HepG2 (cell line): Measurements from ENCODE around the gene RAC3. TPM values are rescaled to one million over a fixed set of nuclear protein-coding genes. Genes with fewer than 3 reads are reported as not detected.

Source experiments
- ETV5 ChIP-seq: IDR thresholded peaks from 2 replicates; pipeline ENCODE4 v1.6.1; 2018; ENCODE audit warnings: missing biosample characterization, missing genetic modification reagents, inconsistent platforms, borderline replicate concordance
- FIP1L1 ChIP-seq: fragments of 200-400 bp; formaldehyde crosslinking; IDR thresholded peaks from 2 replicates; pipeline ENCODE4 v1.6.1; 2018; ENCODE audit warnings: low read depth, mild to moderate bottlenecking, low read length, moderate library complexity, borderline replicate concordance; ENCODE audit not compliant: insufficient read depth
- MYC ChIP-seq: sonication (generic); formaldehyde crosslinking; IDR thresholded peaks from 2 replicates; pipeline ENCODE4 v1.9.0; 2021; ENCODE audit warnings: missing genetic modification reagents, borderline replicate concordance
- NFKBIZ ChIP-seq: IDR thresholded peaks from 2 replicates; pipeline ENCODE4 v1.6.1; 2018; ENCODE audit warnings: missing genetic modification reagents, missing compliant biosample characterization
- PAF1 ChIP-seq: IDR thresholded peaks from 2 replicates; pipeline ENCODE4 v1.6.1; 2016; ENCODE audit warnings: missing genetic modification reagents, missing compliant biosample characterization
- PAWR ChIP-seq: sonication (generic); formaldehyde crosslinking; IDR thresholded peaks from 2 replicates; pipeline ENCODE4 v1.4.0; 2020; ENCODE audit warnings: missing genetic modification reagents, mild to moderate bottlenecking, borderline replicate concordance
- PBX2 ChIP-seq: IDR thresholded peaks from 2 replicates; pipeline ENCODE4 v1.6.1; 2016; ENCODE audit warnings: control low read depth
- POLR2AphosphoS2 ChIP-seq: IDR thresholded peaks from 2 replicates; pipeline ENCODE4 v1.6.1; 2011; ENCODE audit warnings: low read depth, low read length, improper control_type of control experiment
- POLR2G ChIP-seq: fragments of 200-400 bp; formaldehyde crosslinking; IDR thresholded peaks from 2 replicates; pipeline ENCODE4 v1.6.1; 2018; ENCODE audit warnings: mild to moderate bottlenecking, low read depth, low read length, moderate library complexity
- ZBTB26 ChIP-seq: IDR thresholded peaks from 2 replicates; pipeline ENCODE4 v1.6.1; 2016; ENCODE audit warnings: missing compliant biosample characterization, missing genetic modification reagents, borderline replicate concordance
- ZBTB7A ChIP-seq: sonication (generic); formaldehyde crosslinking; IDR thresholded peaks from 2 replicates; pipeline ENCODE4 v1.8.0; 2022; ENCODE audit warnings: mild to moderate bottlenecking, missing genetic modification reagents
- ZFY ChIP-seq: sonication (generic); formaldehyde crosslinking; IDR thresholded peaks from 2 replicates; pipeline ENCODE4 v1.4.0; 2020; ENCODE audit warnings: missing genetic modification reagents
- ZNF160 ChIP-seq: sonication (generic); formaldehyde crosslinking; IDR thresholded peaks from 2 replicates; pipeline ENCODE4 v1.8.0; 2022; ENCODE audit warnings: mild to moderate bottlenecking, inconsistent platforms, missing genetic modification reagents
- ZNF451 ChIP-seq: sonication (generic); formaldehyde crosslinking; IDR thresholded peaks from 2 replicates; pipeline ENCODE4 v1.5.0; 2020; ENCODE audit warnings: mild to moderate bottlenecking, missing genetic modification reagents
- ZNF563 ChIP-seq: sonication (generic); formaldehyde crosslinking; IDR thresholded peaks from 2 replicates; pipeline ENCODE4 v1.8.0; 2022; ENCODE audit warnings: mild to moderate bottlenecking, moderate library complexity, missing genetic modification reagents
- ZNF781 ChIP-seq: sonication (generic); formaldehyde crosslinking; IDR thresholded peaks from 2 replicates; pipeline ENCODE4 v1.5.1; 2020; ENCODE audit warnings: borderline replicate concordance, mild to moderate bottlenecking, missing genetic modification reagents; ENCODE audit errors: not compliant biosample characterization
- polyA plus RNA-seq, 8 experiments: library from polyadenylated mRNA; depleted of rRNA in 3 of 8; stranded (reverse) in 7 of 8; unstranded in 1 of 8; fragments of >200 nt; fragmentation: Illumina TruSeq in 4 of 8; extraction: Trizol in 4 of 8; gene quantifications; 2 replicates each; pipeline versions ENCODE4 v1.2.1 to v1.2.3, GENCODE V29; 2011 to 2016; ENCODE audit warnings: low read depth in 4 of 8, missing spikeins in 1 of 8, mixed read lengths in 1 of 8; ENCODE audit not compliant: insufficient read depth in 1 of 8
- total RNA-seq, 5 experiments: library from RNA; depleted of rRNA; stranded (reverse); fragments of >200 nt; fragmentation: Illumina TruSeq; extraction: Trizol; gene quantifications; 2 replicates each; pipeline ENCODE4 v1.2.3, GENCODE V29; 2016; ENCODE audit warnings: low read depth in 1 of 5
- TF ChIP-seq, protein P1 (sequence below): sonication (generic); formaldehyde crosslinking; IDR thresholded peaks from 2 replicates; pipeline ENCODE4 v1.5.0; 2020; ENCODE audit warnings: mild to moderate bottlenecking, missing genetic modification reagents, moderate library complexity
- TF ChIP-seq, protein P2 (sequence below), 2 experiments: fragments of 450-650 bp in 1 of 2; sonication (generic) in 1 of 2; formaldehyde crosslinking; IDR thresholded peaks; 2 replicates each; pipeline versions ENCODE4 v1.5.0 to v1.8.0; 2020 to 2022; ENCODE audit warnings: mild to moderate bottlenecking in 1 of 2, missing genetic modification reagents in 1 of 2
- TF ChIP-seq, protein P3 (sequence below): sonication (generic); formaldehyde crosslinking; conservative IDR thresholded peaks from 2 replicates; pipeline ENCODE4 v1.5.0; 2020; ENCODE audit warnings: missing genetic modification reagents
- TF ChIP-seq, protein P4 (sequence below): sonication (generic); formaldehyde crosslinking; IDR thresholded peaks from 2 replicates; pipeline ENCODE4 v1.9.0; 2022; ENCODE audit warnings: missing genetic modification reagents, mild to moderate bottlenecking, borderline replicate concordance

Gene RAC3
- total and polyA plus RNA-seq, 2 of the 13 experiments (the other 11 are each of a cell fraction or from before 2014, with no cell fraction given), result 10.5 to 21.3 TPM

- 0 out of 2 replicates have a peak, but pooled peaks have one; percentile 12 for TF ChIP-seq FIP1L1
- no peak for TF ChIP-seq PAWR
- TF ChIP-seq ZBTB26, result no peak; the same call in 1 of the 2 replicates
- TF ChIP-seq, protein P1, sequence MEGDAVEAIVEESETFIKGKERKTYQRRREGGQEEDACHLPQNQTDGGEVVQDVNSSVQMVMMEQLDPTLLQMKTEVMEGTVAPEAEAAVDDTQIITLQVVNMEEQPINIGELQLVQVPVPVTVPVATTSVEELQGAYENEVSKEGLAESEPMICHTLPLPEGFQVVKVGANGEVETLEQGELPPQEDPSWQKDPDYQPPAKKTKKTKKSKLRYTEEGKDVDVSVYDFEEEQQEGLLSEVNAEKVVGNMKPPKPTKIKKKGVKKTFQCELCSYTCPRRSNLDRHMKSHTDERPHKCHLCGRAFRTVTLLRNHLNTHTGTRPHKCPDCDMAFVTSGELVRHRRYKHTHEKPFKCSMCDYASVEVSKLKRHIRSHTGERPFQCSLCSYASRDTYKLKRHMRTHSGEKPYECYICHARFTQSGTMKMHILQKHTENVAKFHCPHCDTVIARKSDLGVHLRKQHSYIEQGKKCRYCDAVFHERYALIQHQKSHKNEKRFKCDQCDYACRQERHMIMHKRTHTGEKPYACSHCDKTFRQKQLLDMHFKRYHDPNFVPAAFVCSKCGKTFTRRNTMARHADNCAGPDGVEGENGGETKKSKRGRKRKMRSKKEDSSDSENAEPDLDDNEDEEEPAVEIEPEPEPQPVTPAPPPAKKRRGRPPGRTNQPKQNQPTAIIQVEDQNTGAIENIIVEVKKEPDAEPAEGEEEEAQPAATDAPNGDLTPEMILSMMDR (CRISPR knock-in tag), result peak; percentile 9; the same call in 1 of the 2 replicates
- TF ChIP-seq ZBTB7A (CRISPR knock-in tag), result no peak
- TF ChIP-seq NFKBIZ (CRISPR knock-in tag), result no peak
- TF ChIP-seq, protein P2, sequence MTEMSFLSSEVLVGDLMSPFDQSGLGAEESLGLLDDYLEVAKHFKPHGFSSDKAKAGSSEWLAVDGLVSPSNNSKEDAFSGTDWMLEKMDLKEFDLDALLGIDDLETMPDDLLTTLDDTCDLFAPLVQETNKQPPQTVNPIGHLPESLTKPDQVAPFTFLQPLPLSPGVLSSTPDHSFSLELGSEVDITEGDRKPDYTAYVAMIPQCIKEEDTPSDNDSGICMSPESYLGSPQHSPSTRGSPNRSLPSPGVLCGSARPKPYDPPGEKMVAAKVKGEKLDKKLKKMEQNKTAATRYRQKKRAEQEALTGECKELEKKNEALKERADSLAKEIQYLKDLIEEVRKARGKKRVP (CRISPR knock-in tag; IDR thresholded peaks at IDR 0.05), result no peak
- TF ChIP-seq POLR2G, result peak; percentile 60
- peak; percentile 36; the same call in 1 of the 2 replicates for TF ChIP-seq PAF1
- TF ChIP-seq MYC (CRISPR knock-in tag), result 0 out of 2 replicates have a peak, but pooled peaks have one; percentile 8
- TF ChIP-seq ZNF563 (CRISPR knock-in tag), result 0 out of 2 replicates have a peak, but pooled peaks have one; percentile 7
- TF ChIP-seq ZNF160, result 0 out of 2 replicates have a peak, but pooled peaks have one; percentile 26
- TF ChIP-seq ETV5 (CRISPR knock-in tag), result no peak; the same call in 1 of the 2 replicates
- TF ChIP-seq, protein P3, sequence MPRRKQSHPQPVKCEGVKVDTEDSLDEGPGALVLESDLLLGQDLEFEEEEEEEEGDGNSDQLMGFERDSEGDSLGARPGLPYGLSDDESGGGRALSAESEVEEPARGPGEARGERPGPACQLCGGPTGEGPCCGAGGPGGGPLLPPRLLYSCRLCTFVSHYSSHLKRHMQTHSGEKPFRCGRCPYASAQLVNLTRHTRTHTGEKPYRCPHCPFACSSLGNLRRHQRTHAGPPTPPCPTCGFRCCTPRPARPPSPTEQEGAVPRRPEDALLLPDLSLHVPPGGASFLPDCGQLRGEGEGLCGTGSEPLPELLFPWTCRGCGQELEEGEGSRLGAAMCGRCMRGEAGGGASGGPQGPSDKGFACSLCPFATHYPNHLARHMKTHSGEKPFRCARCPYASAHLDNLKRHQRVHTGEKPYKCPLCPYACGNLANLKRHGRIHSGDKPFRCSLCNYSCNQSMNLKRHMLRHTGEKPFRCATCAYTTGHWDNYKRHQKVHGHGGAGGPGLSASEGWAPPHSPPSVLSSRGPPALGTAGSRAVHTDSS, result no peak
- no peak; the same call in none of the 2 replicates for TF ChIP-seq POLR2AphosphoS2
- TF ChIP-seq ZNF781 (CRISPR knock-in tag), result no peak
- TF ChIP-seq, protein P4, sequence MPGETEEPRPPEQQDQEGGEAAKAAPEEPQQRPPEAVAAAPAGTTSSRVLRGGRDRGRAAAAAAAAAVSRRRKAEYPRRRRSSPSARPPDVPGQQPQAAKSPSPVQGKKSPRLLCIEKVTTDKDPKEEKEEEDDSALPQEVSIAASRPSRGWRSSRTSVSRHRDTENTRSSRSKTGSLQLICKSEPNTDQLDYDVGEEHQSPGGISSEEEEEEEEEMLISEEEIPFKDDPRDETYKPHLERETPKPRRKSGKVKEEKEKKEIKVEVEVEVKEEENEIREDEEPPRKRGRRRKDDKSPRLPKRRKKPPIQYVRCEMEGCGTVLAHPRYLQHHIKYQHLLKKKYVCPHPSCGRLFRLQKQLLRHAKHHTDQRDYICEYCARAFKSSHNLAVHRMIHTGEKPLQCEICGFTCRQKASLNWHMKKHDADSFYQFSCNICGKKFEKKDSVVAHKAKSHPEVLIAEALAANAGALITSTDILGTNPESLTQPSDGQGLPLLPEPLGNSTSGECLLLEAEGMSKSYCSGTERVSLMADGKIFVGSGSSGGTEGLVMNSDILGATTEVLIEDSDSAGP (CRISPR knock-in tag), result no peak; the same call in 1 of the 2 replicates
- no peak for TF ChIP-seq PBX2 (CRISPR knock-in tag)
- TF ChIP-seq ZFY, result peak; percentile 21
- no peak for TF ChIP-seq ZNF451 (CRISPR knock-in tag)
These were observed 12.3 kb upstream of the RAC3 start (continued) for GRCh38 chr17:82018989-82019689.
